ENCODE data around the gene GGTLC1.

The GGTLC1 gene

GRCh38 chr20:23943304-23943703 is 45.3 kb downstream of the GGTLC1 start (continued):
- no peak for TF ChIP-seq REST (tag by site-specific recombination; IDR thresholded peaks at IDR 0.05)

GRCh38 chr20:23939641-23940040 is 48.9 kb downstream of the GGTLC1 start:
- Histone ChIP-seq H3K27ac (ENCODE audit: extremely low read depth, low read depth, low read length) (no peak overlapping the region), H3K9me3 (ENCODE audit: control insufficient read depth, insufficient read depth, low read depth, low read length) (no peaks in the 10 kb centered on the region), H3K4me1 (ENCODE audit: control insufficient read depth, insufficient read depth, low read length) (no peaks in the 10 kb centered on the region), H3K36me3 (ENCODE audit: control insufficient read depth in 2 of 2, insufficient read depth in 1 of 2, low read length in 2 of 2) (no peaks in the 10 kb centered on the region), H3K4me3 (ENCODE audit: low read depth, low read length) (no peak overlapping the region)
- TF ChIP-seq ZNF274 (IDR thresholded peaks at IDR 0.05; ENCODE audit: low read length) = no peak
- TF ChIP-seq ZNF274 (tag by site-specific recombination; IDR thresholded peaks at IDR 0.05; ENCODE audit: borderline replicate concordance) = no peak
- no peak for TF ChIP-seq ZNF843 (tag by site-specific recombination; IDR thresholded peaks at IDR 0.05)
- TF ChIP-seq ZNF626 (tag by site-specific recombination; IDR thresholded peaks at IDR 0.05) = no peak
- no peak for TF ChIP-seq ZNF362 (tag by site-specific recombination; IDR thresholded peaks at IDR 0.05)
- no peak for TF ChIP-seq ZNF707 (tag by site-specific recombination; IDR thresholded peaks at IDR 0.05)
- no peak for TF ChIP-seq GLIS1 (tag by site-specific recombination; IDR thresholded peaks at IDR 0.05)
- TF ChIP-seq ZNF585B (tag by site-specific recombination; IDR thresholded peaks at IDR 0.05) = no peak
- no peak for TF ChIP-seq ZNF473 (tag by site-specific recombination; IDR thresholded peaks at IDR 0.05)
- no peak for TF ChIP-seq ZNF37A (tag by site-specific recombination; IDR thresholded peaks at IDR 0.05)
- no peak for TF ChIP-seq ZNF26 (tag by site-specific recombination; IDR thresholded peaks at IDR 0.05)
- no peak for TF ChIP-seq ZNF202 (tag by site-specific recombination; IDR thresholded peaks at IDR 0.05; ENCODE audit: borderline replicate concordance)
- no peak for TF ChIP-seq RBAK (tag by site-specific recombination; IDR thresholded peaks at IDR 0.05)
- TF ChIP-seq ZNF501 (tag by site-specific recombination; IDR thresholded peaks at IDR 0.05) = no peak
- TF ChIP-seq ZNF621 (tag by site-specific recombination; IDR thresholded peaks at IDR 0.05) = no peak
- TF ChIP-seq ZNF426 (tag by site-specific recombination; IDR thresholded peaks at IDR 0.05) = no peak
- no peak for TF ChIP-seq ZNF157 (tag by site-specific recombination; IDR thresholded peaks at IDR 0.05)
- TF ChIP-seq MZF1 (tag by site-specific recombination; IDR thresholded peaks at IDR 0.05; ENCODE audit: borderline replicate concordance) = no peak
- no peak for TF ChIP-seq ZNF239 (tag by site-specific recombination; IDR thresholded peaks at IDR 0.05)
- ChIA-PET CTCF (interaction anchor here (0.6 kb wide), 1 partner anchor 181 kb away, joined by 3 read pairs; no protein-coding TSS in a partner anchor), POLR2A (no interaction called here)

- H3K4me1 ChIP-seq (ENCODE audit: control insufficient read depth, insufficient read depth, low read length) = no peaks in the 10 kb centered on the region
- ChIA-PET POLR2A (no interaction called here), CTCF (interaction anchor here (0.6 to 2.2 kb wide), 3 partner anchors 58 to 1340 kb away, joined by 3 to 11 read pairs (median 9); no protein-coding TSS in a partner anchor)
- TF ChIP-seq ZNF555 (tag by site-specific recombination; conservative IDR thresholded peaks at IDR 0.05) (no peak), ZNF792 (tag by site-specific recombination; IDR thresholded peaks at IDR 0.05) (no peak), ZNF624 (tag by site-specific recombination; IDR thresholded peaks at IDR 0.05) (no peak)
- H3K27ac ChIP-seq (ENCODE audit: extremely low read depth, low read depth, low read length) = no peak overlapping the region
- H3K4me3 ChIP-seq (ENCODE audit: low read depth, low read length) = no peak overlapping the region
- no peaks in the 10 kb centered on the region for H3K36me3 ChIP-seq (ENCODE audit: control insufficient read depth in 2 of 2, insufficient read depth in 1 of 2, low read length in 2 of 2)
- no peaks in the 10 kb centered on the region for H3K9me3 ChIP-seq (ENCODE audit: control insufficient read depth, insufficient read depth, low read depth, low read length)
These were observed 49.5 kb downstream of the GGTLC1 start for GRCh38 chr20:23939063-23939462.

All from HEK293 (cell line).